GM13976 (cell line): ENCODE results near the gene EVA1A.

Experiments
- DNase-seq: peaks from one replicate; pipeline ENCODE4 v3.0.0; 2012; ENCODE audit warnings: low spot score
- CTCF ChIP-seq: IDR thresholded peaks from 2 replicates; pipeline ENCODE4 v1.5.1; 2012; ENCODE audit warnings: borderline replicate concordance, mild to moderate bottlenecking; ENCODE audit not compliant: insufficient read depth; ENCODE audit errors: extremely low read depth, missing control alignments, control extremely low read depth
- in situ Hi-C: fragments of 300-500 bp; cut with MboI; formaldehyde crosslinking; loops from one replicate; pipeline ENCODE4 v1.12.0; 2022; ENCODE audit warnings: low sequenced_read_pairs, mixed read lengths, inconsistent platforms; ENCODE audit not compliant: unreplicated experiment

EVA1A gene

GRCh38 chr2:75592030-75592429 is 31.3 kb upstream of the EVA1A start:
- no peak for DNase-seq
- in situ Hi-C loops, result no loop called here
- TF ChIP-seq CTCF, result no peak

GRCh38 chr2:75589391-75590105 is 28.8 kb upstream of the EVA1A start:
- in situ Hi-C loops, result no loop called here
- no peak for DNase-seq
- TF ChIP-seq CTCF, result no peak

- DNase-seq, result no peak
- in situ Hi-C loops, result no loop called here
- no peak for TF ChIP-seq CTCF
Measured at GRCh38 chr2:75587954-75588587, 27.3 kb upstream of the EVA1A start.

- no peak for TF ChIP-seq CTCF
- in situ Hi-C loops, result no loop called here
- DNase-seq, result no peak
Measured at GRCh38 chr2:75586971-75587370, 26.2 kb upstream of the EVA1A start.

- in situ Hi-C loops, result no loop called here
- TF ChIP-seq CTCF, result no peak
- no peak for DNase-seq
Measured at GRCh38 chr2:75582840-75583239, 22.1 kb upstream of the EVA1A start.

- in situ Hi-C loops, result no loop called here
- DNase-seq, result no peak
- TF ChIP-seq CTCF, result no peak
Measured at GRCh38 chr2:75580606-75581005, 19.9 kb upstream of the EVA1A start.
